Activated T-cell treated with anti-CD3 and anti-CD28 coated beads, Interleukin-2, amount 50 U/mL, for 1 hour (primary cell): ENCODE results near the gene CKMT1B.
"Not testable (repeated sequence)": the region's sequence is repeated elsewhere in the genome, so short reads cannot be mapped to it uniquely, and the experiment has no call there.

Experiments used
- DNase-seq: peaks from one replicate; pipeline ENCODE4 v3.0.0-alpha.2; 2020

CKMT1B gene

DNA sequence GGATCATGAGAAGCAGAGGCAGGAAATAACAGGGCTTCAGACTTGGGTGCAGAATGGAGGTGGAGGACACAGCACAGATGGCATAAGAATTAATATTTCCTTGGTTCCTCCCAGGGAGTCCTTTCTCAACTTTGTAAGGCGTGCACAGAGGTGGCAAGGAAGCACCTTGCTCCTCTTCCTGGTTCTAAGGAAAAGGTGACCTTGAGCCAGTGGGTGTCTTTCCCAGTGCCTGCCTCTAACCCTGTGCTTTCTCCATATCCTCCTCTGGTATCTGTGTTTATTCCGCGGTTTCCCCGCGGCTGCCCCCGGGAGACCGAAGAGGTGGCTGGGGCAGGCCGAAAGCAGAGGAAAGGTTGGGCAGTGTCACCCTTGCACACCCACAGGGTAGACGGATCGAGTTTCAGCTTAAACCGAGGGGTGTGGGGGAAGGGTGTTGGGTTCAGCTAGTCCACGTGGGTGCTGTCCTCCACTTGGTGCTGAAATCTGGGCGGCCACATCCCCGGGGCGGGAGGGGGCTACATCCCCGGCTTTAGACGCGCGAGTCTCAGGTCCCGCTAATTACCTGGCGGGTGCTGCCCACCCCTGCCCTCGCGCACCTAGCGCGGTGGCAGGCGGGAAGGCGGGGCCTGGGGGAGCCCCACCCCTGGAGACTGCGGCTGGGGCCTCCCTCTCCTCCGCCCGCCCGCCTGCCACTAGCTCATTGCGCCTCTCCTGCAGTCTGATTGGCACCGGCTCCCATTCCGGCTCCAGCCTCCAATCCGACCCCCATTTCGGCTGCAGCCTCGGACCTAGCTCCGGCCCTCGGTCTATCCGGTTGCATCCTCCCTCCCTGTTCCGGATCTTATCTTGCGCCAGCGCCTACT is at the start of gene CKMT1B:
TSS of gene CKMT1B (plus strand) at position 700 of the 863 bp plus-strand sequence. CDS start 192 bp downstream, outside the sequence.
- not testable (repeated sequence) for DNase-seq

DNA sequence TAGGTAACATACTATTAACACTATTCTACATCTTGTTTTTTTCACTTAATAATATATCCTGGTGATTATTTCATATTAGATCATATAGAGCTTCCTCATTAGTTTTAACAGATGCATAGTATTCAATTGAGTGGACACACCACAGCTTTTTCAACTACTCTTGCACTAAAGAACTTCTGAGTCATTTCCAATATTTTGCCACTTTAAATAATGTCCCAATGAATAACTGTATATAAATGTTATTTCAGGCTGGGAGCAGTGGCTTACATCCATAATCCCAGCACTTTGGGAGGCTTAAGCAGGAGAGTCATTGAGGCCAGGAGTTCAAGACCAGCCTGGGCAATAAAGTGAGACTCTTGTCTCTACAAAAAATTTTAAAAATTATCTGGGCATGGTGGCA is 49.6 kb upstream of the CKMT1B start:
- DNase-seq, result no peak

DNA sequence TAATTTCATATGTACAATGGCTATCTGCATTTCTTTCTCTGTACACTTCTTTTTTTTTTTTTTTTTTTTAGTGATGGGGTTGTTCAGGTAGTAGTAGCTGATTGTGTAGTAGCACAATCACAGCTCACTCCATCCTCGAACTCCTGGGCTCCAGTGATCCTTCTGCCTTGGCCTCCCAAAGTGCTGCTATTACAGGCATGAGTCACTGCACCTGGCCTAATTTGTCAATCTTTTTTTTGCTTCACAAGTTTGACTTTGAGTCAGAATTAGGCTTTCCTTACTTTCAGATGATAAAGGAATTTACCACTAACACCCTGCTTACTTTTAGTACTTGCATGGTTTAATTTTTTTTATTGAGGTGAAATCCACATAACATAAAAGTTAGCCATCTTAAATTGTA is 48.4 kb upstream of the CKMT1B start:
- no peak for DNase-seq

DNA sequence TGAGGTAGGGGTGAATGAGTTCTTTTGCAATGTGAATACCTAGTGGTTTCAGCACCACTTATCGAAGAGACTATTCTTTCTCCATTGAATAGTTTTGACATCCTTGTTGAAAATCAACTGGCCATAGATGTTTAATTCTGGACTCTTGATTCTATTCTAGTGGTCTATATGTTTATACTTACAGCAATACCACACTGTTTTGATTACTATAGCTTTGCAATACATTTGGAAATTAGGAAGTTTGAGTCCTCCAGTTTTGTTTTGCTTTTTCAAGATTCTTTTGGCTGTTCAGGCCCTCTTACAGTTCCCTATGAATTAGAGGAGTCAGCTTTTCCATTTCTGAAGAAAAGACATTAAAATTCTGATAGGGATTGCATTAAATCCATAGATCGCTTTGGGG is 46.3 kb upstream of the CKMT1B start:
- no peak for DNase-seq

DNA sequence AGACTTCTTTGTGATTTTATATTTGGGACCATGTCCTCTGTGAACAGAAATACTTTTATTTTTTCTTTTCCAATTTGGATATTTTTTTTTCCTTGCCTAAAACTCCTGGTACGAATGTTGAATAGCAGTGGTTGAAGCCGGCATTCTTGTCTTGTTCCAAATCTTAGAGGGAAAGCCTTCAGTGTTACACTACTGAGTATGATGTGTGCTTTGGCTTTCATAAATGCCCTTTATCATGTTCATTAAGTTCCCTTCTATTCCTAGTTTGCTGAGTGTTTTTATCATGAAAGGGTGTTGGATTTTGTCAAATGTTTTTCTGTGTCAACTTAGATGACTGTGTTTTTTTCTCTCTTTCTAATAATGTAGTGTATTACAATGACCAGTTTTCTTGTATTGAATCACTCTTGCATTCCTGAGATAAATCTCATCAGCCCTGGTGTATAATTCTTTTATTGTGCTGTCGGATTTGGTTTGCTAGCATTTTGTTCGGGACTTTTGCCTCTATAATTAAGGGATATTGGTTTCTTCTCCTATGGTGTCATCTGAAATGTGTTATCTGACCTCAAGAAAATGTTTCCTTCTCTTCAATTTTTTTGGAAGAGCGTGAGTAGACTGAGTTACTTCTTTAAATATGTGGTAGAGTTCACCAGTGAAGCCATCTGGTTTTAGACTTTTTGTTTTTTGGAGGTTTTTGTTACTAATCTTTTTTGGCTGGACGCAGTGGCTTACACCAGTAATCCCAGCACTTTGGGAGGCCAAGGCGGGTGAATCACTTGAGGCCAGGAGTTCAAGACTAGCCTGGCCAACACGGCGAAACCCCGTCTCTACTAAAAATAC is 43.1 kb upstream of the CKMT1B start:
- no peak for DNase-seq

DNA sequence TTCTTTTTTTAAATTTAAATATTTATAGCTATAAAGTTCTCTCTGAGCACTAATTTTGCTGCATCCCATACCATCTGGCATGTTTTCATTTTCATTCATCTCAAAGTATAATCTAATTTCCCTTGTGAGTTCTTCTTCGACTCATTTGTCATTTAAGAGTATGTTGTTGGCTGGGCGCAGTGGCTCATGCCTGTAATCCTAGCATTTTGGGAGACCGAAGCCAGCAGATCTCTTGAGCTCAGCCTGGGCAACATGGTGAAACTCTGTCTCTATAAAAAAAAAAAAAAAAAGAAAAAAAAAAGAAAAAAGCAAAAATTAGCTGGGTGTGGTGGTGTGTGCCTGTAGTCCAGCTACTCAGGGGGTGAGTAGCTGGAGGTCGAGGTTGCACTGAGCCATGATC is 41.6 kb upstream of the CKMT1B start:
- no peak for DNase-seq

DNA sequence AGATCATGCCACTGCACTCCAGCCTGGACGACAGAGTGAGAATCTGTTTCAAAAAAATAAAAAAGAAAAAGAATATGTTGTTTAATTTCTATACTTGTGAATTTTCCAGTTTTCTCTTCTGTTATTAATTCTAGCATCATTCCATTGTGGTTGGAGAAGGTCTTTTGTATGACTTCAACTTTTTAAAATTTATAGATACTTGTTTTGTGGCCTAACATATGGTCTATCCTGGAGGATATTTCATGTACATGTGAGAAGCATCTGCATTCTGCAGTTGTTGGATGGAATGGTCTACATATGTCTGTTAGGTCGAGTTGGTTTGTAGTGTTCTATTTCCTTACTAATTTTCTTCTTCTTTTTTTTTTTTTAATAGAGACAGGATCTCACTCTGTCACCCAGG is 40.8 kb upstream of the CKMT1B start:
- no peak for DNase-seq

DNA sequence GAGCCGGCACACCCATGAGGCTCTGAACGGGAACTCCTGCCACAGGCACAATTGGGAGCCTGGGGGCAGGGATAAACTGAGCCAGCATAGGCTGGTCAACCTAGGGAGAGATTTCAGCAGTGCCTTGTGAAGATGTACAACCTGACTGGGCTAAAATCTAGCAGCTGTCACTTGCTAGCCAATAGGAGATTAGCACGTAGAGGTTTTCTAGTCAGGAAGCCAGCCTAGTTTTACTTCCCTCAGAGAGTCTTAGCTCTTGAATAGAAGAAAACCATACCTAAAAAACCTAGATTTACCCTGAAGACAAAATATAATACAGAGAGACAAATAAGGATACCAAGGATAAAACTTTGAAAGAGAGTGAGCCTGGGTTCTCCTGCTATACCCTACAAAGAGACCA is 31.1 kb upstream of the CKMT1B start:
- not testable (repeated sequence) for DNase-seq

DNA sequence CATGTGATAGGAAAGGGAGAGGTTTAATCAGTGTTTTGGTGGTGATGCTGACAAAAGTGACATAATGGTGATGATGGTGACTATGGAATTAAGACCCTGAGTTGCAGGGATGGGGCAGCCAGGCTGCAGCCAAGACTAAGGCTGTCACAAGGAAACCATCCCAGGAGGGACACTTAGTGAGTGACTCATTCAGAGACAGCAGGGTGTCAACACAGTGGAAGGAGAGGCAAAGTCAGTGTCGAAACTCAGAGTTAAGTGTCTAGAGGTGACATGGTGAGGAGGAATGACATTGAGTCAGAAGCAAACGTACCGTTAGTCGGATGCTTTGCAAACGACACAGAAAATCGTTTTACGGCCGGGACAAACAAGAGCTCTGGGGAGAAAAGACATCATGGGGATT is 30.0 kb upstream of the CKMT1B start:
- not testable (repeated sequence) for DNase-seq

DNA sequence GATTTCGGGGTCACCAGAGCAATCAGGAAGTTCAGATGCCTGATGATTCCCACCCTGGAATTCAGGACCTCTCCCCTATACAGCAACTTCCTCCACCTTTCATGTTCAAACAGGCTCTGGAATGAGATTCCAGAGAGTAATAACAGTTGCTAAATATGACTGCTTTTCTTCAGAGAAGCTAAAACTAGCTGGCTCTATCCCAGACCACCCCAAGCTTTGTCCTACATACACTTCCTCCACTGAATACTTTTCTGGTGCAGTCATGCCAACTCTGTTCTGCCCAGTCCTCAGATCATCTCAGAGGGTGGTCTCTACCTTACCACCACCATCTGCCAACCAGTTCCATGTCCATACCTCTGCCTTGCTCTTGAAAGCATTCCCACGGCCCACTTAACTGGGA is 27.2 kb upstream of the CKMT1B start:
- not testable (repeated sequence) for DNase-seq

DNA sequence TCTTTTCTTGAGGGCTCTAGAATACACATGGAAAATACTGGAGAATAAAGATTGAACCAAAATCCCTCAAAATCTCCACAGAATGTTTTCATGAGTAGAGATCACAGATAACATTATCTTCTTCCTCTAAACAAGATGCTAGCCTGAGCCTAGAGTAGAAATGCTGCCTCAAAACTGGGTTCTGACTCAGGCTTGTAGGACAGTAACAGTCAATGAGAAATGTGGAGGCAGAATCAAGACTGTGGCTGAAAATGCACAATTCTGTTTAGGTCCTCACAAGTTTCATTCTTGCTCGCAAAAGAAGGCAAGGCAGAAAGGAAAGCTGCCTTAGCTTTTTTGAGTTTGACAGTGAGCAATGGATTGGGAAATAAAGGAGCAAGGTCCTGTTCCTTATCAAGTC is 19.2 kb upstream of the CKMT1B start:
- DNase-seq, result not testable (repeated sequence)

DNA sequence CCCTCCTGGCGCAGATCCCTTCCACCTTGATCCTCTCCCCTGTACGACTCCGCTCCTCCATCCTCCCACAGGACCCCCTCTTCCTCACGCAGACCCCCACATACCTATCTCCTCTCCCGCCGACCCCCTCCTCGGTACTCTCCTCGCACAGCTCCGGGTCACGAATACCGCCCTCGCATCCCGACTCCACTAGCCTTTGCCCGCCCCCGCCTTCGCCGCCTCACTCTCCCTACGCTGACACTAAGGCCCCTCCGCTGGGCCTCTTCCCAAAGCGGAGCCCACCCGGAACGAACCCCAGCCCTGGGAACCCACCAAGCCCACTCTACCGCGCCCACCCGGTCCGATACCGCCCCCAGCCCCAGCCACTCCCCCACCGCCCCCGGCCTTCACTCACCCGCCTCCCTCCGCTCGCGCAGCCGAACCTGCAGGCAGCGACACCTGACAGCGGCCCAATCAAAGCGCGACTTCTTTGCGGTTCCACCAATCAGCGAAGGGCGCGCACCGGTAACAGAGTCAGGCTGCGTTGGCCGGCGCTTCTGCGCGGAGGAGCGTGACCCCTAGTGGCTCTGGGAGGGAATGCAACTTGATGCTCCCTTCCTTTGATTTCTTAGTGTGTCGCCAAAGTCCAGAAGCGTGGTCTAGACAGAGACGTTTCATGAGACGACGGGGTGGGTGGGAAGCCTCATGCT is 3.9 kb upstream of the CKMT1B start, which contains the start of gene PPIP5K1:
TSS of gene PPIP5K1 (minus strand) at position 431 of the 689 bp plus-strand sequence. CDS start 5,704 bp downstream, outside the sequence.
- not testable (repeated sequence) for DNase-seq

DNA sequence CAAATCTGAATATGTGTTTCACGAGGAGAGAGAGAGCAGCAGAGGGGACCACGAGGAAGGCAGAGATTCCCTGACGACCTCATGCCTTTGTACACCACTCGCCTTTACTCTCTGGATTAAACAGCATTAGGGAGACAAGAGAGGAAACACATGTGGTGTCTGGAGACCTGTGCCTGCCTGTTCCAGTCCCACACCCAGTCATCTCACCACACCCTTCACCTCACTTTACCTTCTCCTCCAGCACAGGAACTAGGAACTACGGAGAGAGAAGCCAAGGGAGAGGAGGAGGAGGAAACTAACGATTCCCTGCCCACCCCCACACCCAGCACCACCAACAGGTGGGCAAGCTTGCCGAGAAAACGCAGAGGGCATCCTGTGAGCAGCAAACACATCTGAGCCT is 986 bp upstream of the CKMT1B start:
- DNase-seq, result not testable (repeated sequence)

DNA sequence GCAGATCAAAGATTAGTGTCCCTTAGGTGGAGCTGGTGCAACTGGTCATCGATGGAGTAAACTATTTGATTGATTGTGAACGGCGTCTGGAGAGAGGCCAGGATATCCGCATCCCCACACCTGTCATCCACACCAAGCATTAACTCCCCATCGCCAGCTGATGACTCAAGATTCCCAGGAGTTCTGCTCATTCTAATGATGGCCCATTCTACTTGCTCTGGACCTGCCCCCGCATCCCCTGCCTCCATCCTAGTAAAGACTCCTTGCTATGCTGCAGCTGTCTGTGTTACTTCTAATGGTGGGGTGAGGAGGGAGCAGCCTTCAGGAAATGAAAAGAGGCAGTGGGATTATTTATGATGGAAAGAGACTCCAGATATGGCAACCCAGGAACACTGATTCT is 5.3 kb downstream of the CKMT1B start:
- not testable (repeated sequence) for DNase-seq

DNA sequence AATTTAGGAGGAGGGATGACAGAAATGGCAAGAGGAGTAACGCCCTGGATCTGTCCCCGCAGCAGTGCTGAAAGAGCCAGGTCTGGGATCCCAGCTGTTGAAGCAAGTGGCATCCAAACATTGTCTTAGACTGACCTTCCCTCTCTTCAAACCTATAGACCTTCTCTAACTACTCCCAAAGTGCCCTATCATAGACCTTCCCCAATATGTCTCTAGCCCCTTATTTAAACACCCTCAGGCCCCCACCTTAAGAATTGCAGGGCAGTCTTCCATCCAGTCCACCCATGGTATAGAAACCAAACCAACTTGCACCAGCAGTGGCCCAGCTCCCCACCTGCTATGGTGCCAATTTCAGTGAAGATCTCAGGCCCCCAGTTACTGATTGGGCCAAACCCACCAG is 6.4 kb downstream of the CKMT1B start:
- DNase-seq, result not testable (repeated sequence)

DNA sequence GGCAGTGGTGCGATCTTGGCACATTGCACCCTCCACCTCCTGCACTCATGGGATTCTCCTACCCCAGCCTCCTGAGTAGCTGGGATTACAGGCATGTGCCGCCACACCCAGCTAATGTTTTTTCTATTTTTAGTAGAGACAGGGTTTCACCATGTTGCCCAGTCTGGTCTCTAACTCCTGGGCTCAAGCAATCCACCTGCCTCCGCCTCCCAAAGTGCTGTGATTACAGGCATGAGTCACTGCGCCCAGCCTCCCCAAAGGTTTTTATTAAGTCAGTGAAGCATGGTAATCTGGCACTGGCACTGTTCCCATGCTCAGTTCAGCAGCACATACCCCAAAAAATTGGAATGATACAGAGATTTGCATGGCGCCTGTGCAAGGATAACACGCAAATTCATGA is 8.4 kb downstream of the CKMT1B start:
- not testable (repeated sequence) for DNase-seq

DNA sequence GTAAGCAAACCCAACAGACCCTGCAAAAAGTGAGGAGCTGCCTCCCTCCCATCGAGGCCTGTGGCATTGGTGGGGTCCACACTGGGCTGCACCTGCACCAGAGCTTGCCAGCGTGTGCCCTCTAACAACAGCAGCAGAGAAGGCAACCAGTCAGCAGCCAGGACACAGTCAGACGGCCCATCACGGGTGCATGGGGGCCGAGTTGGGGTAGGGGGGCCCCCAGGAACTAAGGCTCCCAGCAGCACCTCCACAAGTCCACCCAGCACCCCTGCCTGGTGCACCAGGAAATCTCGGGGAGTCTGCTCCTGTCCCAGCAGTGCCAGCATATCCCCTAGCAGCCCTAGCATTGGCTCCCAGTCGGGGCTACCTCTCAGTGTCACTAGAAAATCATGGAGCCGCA is 23.9 kb downstream of the CKMT1B start:
- DNase-seq, result not testable (repeated sequence)

DNA sequence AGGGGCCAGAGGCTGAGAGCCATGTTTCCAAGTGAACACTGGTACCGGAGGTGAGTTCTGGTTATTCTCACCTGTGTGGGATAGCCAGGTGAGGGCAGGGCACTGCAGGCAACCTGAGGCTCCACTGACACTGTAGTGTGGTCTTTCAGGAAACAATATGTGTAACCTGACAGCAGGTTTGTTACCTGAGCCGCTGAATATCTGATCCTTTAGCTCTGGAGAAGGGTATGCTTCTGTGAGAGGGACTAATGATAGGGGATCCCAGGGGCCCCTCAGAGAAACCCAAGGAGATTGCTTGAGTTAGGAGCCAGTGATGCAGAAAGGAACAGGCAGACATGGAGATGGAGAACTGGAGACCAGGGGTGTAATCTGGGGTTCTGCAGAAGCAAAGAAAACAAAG is 24.9 kb downstream of the CKMT1B start, which contains the start of gene STRC:
TSS of gene STRC (minus strand) at position 101 of the 400 bp plus-strand sequence. CDS start at position 23, 78 bp downstream.
- DNase-seq, result not testable (repeated sequence)

DNA sequence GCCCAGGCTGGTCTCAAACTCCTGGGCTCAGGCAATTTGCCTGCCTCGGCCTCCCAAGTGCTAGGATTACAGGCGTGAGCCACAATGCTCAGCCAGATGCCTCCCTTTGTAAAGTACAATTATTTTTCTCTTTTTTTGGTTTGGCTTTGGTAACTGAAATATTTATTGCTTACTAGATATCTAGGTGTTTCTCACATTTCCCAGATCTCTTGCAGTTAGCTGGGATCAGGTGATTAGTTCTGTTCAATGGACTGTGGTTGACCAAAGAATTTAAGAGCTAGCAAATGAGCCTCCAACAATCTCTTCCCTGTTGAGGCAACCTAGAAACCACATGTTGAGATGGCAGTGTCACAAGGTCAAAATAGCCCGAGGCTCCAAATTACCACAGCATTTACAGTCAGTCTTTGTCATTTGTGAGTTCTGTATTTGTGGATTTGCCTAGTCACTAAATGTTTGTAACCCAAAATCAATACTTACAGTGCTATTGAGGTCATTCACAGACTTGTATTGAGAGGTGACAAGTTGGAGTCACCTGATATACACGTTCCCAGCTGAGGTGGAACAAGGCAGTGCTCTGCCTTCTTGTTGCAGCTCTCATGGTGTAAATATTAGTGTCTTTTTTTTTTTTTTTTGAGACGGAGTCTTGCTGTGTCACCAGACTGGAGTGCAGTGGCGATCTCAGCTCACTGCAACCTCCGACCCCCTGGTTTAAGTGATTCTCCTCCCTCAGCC is 28.4 kb downstream of the CKMT1B start:
- DNase-seq, result not testable (repeated sequence)

DNA sequence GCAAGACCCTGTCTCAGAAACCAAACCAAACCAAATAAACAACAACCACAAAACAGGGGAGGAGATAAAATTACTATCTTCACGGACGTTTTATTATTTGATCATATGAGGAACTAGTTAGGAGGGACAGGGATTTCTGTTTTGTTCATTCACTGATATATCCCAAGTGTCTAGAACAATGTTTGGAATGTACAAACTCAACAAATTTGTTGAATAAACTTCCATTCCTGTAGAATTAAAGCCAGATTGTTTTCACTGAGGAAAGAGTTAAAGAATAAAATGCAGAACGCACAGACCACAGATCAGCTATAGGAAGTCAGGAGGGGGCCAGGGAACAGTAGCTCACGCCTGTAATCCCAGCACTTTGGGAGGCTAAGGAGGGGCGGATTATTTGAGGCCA is 31.3 kb downstream of the CKMT1B start:
- no peak for DNase-seq

DNA sequence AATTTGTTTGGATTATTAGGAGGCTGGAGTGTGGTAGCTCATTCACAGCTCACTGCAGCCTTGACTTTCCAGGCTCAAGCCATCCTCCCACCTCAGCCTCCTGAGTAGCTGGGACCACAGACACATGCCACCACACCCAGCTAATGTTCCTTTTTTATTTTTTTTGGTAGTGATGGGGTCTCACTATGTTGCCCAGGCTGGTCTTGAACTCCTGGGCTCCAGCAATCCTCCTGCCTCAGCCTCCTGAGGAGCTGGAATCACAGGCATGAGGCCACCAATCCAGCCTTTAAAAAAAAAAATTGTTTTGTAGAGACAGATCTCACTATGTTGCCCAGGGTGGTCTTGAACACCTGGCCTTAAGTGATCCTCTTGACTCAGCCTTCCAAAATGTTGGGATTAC is 33.1 kb downstream of the CKMT1B start:
- not testable (repeated sequence) for DNase-seq
